DND-41 (cell line): ENCODE measurements around the gene MYPN.

Source experiments
- ATAC-seq: fragments of 200-7000 bp; cut with Tn5 transposase; 3 replicates; pipeline ENCODE4 v1.9.1; 2021; ENCODE audit warnings: low read depth; ENCODE audit not compliant: insufficient read depth
- DNase-seq: peaks from one replicate; pipeline ENCODE4 v3.0.0-alpha.2; 2020
- H2AFZ ChIP-seq: 2 replicates; pipeline ENCODE4 v1.6.0; 2012; ENCODE audit warnings: low read depth, low read length
- H3K27ac ChIP-seq: 2 replicates; pipeline ENCODE4 v1.5.1; 2012; ENCODE audit warnings: low read length, inconsistent platforms
- H3K27me3 ChIP-seq: fragments of 200-600 bp; sonication (generic); 2 replicates; pipeline ENCODE4 v1.6.0; 2012; ENCODE audit warnings: low read length, mild to moderate bottlenecking, inconsistent platforms; ENCODE audit not compliant: insufficient read depth, poor library complexity
- H3K36me3 ChIP-seq: 2 replicates; pipeline ENCODE4 v1.5.1; 2012; ENCODE audit warnings: low read length, inconsistent platforms; ENCODE audit not compliant: insufficient read depth
- H3K4me1 ChIP-seq: 2 replicates; pipeline ENCODE4 v1.5.1; 2012; ENCODE audit warnings: mild to moderate bottlenecking, low read length; ENCODE audit not compliant: insufficient read depth
- H3K4me2 ChIP-seq: 2 replicates; pipeline ENCODE4 v1.6.0; 2012; ENCODE audit warnings: mild to moderate bottlenecking, moderate library complexity, low read length, inconsistent platforms; ENCODE audit not compliant: insufficient read depth
- H3K4me3 ChIP-seq, 2 experiments: fragments of 200-600 bp in 1 of 2; shearing (Covaris generic) in 1 of 2; 2 replicates each; pipeline ENCODE4 v1.5.1; 2012 to 2016; ENCODE audit warnings: inconsistent platforms in 2 of 2, low read length in 2 of 2, mild to moderate bottlenecking in 2 of 2, low read depth in 1 of 2, moderate library complexity in 1 of 2
- H3K79me2 ChIP-seq: 2 replicates; pipeline ENCODE4 v1.6.0; 2012; ENCODE audit warnings: low read length, inconsistent platforms; ENCODE audit not compliant: insufficient read depth
- H3K9ac ChIP-seq: 2 replicates; pipeline ENCODE4 v1.6.0; 2012; ENCODE audit warnings: low read depth, mild to moderate bottlenecking, inconsistent platforms, low read length, moderate library complexity
- H3K9me3 ChIP-seq: 2 replicates; pipeline ENCODE4 v1.5.1; 2012; ENCODE audit warnings: low read length, moderate library complexity, mild to moderate bottlenecking, inconsistent platforms; ENCODE audit not compliant: insufficient read depth, severe bottlenecking
- H4K20me1 ChIP-seq: 2 replicates; pipeline ENCODE4 v1.6.0; 2012; ENCODE audit warnings: low read length; ENCODE audit not compliant: insufficient read depth
- EZH2 ChIP-seq: IDR thresholded peaks from 3 replicates; pipeline ENCODE4 v1.6.1; 2012; ENCODE audit warnings: borderline replicate concordance, low read depth, mild to moderate bottlenecking, moderate library complexity, low read length, inconsistent platforms; ENCODE audit not compliant: severe bottlenecking
- TF ChIP-seq, protein P1 (sequence below): IDR thresholded peaks from 2 replicates; pipeline ENCODE4 v1.5.1; 2012; ENCODE audit warnings: borderline replicate concordance, low read length, moderate library complexity, mild to moderate bottlenecking; ENCODE audit not compliant: poor library complexity, severe bottlenecking; ENCODE audit errors: extremely low read depth

Gene MYPN

DNA sequence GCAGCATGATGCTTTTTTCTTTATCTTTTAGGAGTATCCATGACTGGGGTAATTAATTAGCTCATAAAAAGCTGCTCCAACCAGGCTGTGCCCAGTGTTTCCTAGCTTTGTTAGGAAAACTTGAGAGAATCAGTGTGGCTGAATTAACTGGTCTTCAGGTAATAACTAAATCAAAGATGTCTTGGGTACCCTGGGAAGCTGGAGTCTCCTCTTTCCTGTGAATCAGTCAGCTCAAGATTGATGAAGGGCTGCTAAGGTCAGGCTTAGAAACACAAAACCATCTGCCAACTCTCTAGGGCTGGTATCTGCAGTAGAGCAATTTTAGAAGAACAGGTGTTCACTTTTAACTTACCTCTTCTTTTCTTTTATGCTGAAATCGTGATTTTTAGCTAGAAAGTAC, 144.1 kb downstream of the MYPN start:
- no peak for DNase-seq

DNA sequence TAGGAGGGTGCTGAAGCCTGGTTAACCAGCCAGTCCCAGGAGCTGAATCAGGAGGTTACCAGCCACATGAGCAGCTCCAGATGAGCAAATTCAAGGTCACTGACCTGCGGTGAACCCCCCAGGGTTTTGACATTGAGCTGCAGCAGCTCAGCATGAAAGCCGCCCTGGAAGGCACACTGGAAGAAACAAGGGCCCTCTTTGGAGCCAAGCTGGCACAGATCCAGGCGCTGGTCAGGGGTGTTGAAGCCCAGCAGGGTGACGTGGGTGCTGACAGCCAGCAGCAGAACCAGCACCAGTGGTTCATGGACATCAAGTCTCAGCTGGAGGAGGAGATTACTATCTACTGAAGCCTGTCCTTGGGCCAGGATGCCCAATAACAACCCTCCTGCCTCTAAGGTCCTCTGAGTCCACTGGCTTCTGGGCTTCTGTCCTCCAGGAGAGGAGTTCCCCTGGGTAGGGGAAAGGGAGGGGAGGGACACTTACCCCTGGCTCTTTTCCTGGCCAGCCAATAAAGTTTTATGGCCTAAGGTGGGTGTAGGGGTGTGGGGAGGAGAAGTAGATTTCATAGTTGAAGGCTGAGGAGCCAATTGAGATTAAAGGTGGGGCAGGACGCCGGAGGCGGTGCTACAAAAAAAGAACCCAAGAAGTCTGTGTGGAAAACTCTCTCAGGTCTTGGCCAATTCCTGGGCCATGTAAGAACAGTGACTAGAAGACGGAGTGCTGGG, 152.0 kb downstream of the MYPN start:
- no peaks in the 10 kb centered on the region for H3K36me3 ChIP-seq
- peaks cover 3% of the 10 kb centered on the region for H3K9me3 ChIP-seq
- TF ChIP-seq EZH2: no peak
- TF ChIP-seq, protein P1, sequence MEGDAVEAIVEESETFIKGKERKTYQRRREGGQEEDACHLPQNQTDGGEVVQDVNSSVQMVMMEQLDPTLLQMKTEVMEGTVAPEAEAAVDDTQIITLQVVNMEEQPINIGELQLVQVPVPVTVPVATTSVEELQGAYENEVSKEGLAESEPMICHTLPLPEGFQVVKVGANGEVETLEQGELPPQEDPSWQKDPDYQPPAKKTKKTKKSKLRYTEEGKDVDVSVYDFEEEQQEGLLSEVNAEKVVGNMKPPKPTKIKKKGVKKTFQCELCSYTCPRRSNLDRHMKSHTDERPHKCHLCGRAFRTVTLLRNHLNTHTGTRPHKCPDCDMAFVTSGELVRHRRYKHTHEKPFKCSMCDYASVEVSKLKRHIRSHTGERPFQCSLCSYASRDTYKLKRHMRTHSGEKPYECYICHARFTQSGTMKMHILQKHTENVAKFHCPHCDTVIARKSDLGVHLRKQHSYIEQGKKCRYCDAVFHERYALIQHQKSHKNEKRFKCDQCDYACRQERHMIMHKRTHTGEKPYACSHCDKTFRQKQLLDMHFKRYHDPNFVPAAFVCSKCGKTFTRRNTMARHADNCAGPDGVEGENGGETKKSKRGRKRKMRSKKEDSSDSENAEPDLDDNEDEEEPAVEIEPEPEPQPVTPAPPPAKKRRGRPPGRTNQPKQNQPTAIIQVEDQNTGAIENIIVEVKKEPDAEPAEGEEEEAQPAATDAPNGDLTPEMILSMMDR: no peak
- H3K27ac ChIP-seq: no peak overlapping the region
- H3K4me2 ChIP-seq: no peak overlapping the region
- peaks cover 4% of the 10 kb centered on the region for H3K27me3 ChIP-seq
- ATAC-seq (no peak), DNase-seq (no peak)
- no peak overlapping the region for H3K9ac ChIP-seq
- H3K79me2 ChIP-seq: no peaks in the 10 kb centered on the region
- H3K4me1 ChIP-seq: no peaks in the 10 kb centered on the region
- no peak overlapping the region for H2AFZ ChIP-seq
- no peak overlapping the region for H3K4me3 ChIP-seq
- no peaks in the 10 kb centered on the region for H4K20me1 ChIP-seq

More for the DNA sequence above, 144.1 kb downstream of the MYPN start:
- Histone ChIP-seq H2AFZ (no peak overlapping the region), H3K27ac (no peak overlapping the region), H4K20me1 (no peaks in the 10 kb centered on the region), H3K9me3 (no peaks in the 10 kb centered on the region), H3K4me3 (no peak overlapping the region), H3K4me1 (no peaks in the 10 kb centered on the region), H3K36me3 (no peaks in the 10 kb centered on the region), H3K4me2 (no peak overlapping the region), H3K27me3 (peaks cover 6% of the 10 kb centered on the region), H3K79me2 (no peaks in the 10 kb centered on the region), H3K9ac (no peak overlapping the region)
- no peak for ATAC-seq
- no peak for TF ChIP-seq EZH2
- TF ChIP-seq, protein P1: no peak
